ENCODE measurements around the gene INO80.
"Not testable (repeated sequence)": the region's sequence is repeated elsewhere in the genome, so short reads cannot be mapped to it uniquely, and the experiment has no call there.

The INO80 gene, protein sequence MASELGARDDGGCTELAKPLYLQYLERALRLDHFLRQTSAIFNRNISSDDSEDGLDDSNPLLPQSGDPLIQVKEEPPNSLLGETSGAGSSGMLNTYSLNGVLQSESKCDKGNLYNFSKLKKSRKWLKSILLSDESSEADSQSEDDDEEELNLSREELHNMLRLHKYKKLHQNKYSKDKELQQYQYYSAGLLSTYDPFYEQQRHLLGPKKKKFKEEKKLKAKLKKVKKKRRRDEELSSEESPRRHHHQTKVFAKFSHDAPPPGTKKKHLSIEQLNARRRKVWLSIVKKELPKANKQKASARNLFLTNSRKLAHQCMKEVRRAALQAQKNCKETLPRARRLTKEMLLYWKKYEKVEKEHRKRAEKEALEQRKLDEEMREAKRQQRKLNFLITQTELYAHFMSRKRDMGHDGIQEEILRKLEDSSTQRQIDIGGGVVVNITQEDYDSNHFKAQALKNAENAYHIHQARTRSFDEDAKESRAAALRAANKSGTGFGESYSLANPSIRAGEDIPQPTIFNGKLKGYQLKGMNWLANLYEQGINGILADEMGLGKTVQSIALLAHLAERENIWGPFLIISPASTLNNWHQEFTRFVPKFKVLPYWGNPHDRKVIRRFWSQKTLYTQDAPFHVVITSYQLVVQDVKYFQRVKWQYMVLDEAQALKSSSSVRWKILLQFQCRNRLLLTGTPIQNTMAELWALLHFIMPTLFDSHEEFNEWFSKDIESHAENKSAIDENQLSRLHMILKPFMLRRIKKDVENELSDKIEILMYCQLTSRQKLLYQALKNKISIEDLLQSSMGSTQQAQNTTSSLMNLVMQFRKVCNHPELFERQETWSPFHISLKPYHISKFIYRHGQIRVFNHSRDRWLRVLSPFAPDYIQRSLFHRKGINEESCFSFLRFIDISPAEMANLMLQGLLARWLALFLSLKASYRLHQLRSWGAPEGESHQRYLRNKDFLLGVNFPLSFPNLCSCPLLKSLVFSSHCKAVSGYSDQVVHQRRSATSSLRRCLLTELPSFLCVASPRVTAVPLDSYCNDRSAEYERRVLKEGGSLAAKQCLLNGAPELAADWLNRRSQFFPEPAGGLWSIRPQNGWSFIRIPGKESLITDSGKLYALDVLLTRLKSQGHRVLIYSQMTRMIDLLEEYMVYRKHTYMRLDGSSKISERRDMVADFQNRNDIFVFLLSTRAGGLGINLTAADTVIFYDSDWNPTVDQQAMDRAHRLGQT (N-terminal part only)

DNA sequence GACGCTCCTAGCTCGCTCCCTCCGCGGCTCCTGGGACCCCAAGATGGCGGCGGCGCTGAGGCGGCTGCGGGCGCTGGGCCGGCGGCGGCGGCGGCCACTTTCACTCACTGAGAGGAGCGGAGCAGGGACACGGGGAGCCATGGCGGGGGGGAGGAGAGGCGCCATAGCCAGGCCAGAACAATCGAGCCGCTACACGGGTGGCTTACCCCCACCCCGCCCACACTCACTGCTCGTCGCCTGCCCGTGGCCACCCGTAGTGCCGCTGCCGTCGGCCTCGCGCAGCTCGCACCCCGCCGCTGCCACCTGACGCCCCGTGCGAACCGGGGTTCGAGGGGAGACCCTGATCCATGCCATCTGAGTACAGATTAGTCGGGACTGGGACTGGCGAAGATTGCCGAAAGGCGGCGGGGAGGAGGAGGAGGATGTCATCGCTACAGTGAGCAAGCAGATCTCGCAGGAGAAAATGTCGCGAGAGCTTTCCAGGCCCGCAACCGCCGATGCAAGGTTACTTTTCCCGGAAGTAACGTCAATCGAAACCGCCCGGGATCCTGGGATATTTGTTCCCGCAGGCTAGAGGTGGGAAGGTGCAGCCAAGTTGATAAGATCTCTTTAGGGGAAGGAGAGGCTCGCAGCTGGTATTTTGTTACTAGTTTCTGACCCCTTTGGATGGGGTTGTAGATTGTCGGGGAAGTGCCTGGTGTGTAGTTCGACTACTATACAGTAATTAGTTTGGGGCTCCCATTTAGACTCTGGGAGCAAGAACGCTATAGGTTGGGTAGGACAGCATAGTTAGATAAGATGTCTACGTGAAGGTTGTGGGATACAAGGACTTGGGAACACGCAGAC is at the start of gene INO80:
Gene INO80 (minus strand): TSS at position 165 of the 846 bp plus-strand sequence. CDS start 19,970 bp downstream, outside the sequence.
- Mint-ChIP-seq H3K27me3 (no peaks in the 10 kb centered on the region), H3K9me3 (no peaks in the 10 kb centered on the region), H3K4me3 (peak within 1 kb of the TSS; percentile 98 to 100), H3K4me1 (peaks cover 28% of the 10 kb centered on the region), H3K27ac (peak within 1 kb of the TSS; percentile 100)
- peak; percentile 96 for DNase-seq
- peak; percentile 89 for ATAC-seq

DNA sequence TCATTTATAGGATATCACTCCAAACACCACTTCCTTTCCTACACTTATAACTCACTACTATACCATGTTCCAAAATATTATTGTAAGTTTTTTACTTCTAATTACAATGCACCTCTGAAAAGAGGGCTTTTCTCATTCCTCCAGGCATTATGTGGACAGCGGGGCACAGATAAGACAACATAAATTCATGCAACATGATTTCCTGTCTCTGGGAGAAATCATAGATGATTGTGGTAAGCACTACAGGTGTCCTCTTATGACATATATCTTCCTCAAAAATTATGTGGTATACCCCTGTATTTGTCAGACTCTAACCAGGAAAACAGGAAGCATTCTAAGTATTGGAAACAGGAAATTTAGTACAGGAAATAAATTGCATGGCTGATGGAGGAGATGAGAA is 45.7 kb upstream of the INO80 start:
- no peaks in the 10 kb centered on the region for H3K27me3 Mint-ChIP-seq
- no peak for ATAC-seq
- H3K27ac Mint-ChIP-seq = no peak overlapping the region
- DNase-seq = no peak
- H3K9me3 Mint-ChIP-seq = no peaks in the 10 kb centered on the region
- peaks cover 16% of the 10 kb centered on the region for H3K4me1 Mint-ChIP-seq
- H3K4me3 Mint-ChIP-seq = no peak overlapping the region

DNA sequence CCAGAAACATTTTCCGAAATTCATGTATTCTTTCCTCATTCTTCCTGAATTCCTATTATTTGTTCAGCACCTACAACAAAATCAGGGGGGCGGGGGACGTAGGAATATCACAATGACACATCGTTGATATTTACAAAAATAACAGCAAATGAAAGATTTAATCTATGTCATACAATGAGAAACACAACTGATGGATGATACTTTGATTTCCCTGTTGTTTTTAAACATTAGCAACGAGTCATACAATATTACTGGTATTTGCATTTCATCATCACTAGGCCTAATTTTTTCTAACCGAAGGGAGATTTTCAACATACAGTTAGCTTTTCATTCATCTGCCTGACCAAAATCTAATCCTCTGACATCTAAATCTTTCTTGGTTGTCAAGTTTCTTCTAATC is 45.3 kb upstream of the INO80 start:
- no peak overlapping the region for H3K4me3 Mint-ChIP-seq

DNA sequence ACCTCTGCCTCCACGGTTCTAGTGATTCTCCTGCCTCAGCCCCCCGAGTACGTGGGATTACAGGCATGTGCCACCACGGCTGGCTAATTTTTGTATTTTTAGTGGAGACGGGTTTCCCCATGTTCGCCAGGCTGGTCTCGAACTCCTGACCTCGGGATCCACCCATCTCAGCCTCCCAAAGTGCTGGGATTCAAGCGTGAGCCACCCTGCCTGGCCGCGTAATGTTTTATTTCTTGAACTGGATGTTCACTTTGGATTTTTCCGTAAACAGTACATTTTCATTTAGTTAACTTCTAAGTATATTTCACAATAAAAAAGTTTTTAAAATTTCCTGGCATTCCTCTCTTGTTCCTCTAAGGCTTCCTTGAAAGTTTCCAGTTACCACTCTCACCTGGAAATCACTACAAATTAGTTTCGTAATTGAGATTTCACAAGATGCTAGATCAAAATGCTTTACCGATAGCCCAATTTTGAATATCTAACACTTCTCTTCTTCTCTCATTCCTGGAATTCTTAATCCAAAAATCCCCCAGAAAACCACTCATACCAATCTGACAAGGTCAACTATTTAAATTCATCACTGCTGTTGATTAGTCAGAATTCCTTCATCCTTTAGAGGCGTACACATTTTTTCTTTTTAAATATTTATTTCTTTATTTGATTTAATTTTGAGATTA is 44.7 kb upstream of the INO80 start:
- no peak for ATAC-seq
- Mint-ChIP-seq H3K9me3 (no peaks in the 10 kb centered on the region), H3K27ac (no peak overlapping the region), H3K4me1 (peaks cover 16% of the 10 kb centered on the region), H3K27me3 (no peaks in the 10 kb centered on the region), H3K4me3 (no peak overlapping the region)
- no peak for DNase-seq

More for the DNA sequence above, 45.3 kb upstream of the INO80 start:
- Mint-ChIP-seq H3K4me1 (peaks cover 16% of the 10 kb centered on the region), H3K9me3 (no peaks in the 10 kb centered on the region), H3K27me3 (no peaks in the 10 kb centered on the region), H3K27ac (no peak overlapping the region)
- ATAC-seq (no peak), DNase-seq (no peak)

DNA sequence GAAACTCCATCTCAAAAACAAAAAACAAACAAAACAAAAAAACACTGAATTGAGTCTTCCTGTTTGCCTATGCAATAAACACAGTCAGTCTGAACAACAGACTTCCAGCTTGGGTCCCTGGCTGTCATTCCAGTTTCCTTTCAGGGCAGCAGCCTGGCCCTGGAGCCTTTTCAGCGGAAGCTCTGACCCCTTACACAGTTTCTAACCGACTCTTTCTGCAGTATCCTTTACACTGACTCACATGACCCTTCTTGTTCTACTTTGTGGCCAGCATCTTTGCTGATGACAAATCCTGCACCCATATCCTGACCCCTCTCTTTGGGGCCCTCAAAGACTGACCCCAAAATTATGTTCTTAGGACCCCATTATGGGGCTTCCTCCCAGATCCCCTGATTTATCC is 38.3 kb upstream of the INO80 start:
- Mint-ChIP-seq H3K9me3 (no peaks in the 10 kb centered on the region), H3K27ac (no peak overlapping the region), H3K4me3 (no peak overlapping the region), H3K4me1 (peaks cover 8% of the 10 kb centered on the region), H3K27me3 (no peaks in the 10 kb centered on the region)
- no peak for DNase-seq
- no peak for ATAC-seq

DNA sequence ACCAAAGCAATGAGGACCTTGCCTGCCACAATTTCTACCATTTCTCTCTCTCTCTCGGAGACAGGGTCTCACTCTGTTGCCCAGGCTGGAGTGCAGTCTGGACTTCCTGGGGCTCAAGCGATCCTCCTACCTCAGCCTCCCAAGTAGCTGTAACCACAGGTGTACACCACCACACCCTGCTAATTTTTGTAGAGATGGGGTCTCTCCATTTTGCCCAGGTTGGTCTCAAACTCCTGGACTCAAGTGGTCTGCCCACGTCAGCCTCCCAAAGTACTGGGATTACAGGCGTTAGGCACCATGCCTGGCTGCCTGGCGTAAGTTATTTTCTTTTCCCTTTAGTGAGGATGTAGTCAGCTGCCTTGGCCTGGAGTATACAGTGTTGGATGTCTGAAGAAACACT is 37.7 kb upstream of the INO80 start:
- no peaks in the 10 kb centered on the region for H3K9me3 Mint-ChIP-seq
- peak overlapping the region in 1 of 2 donors; percentile 10 for H3K27ac Mint-ChIP-seq
- H3K27me3 Mint-ChIP-seq = no peaks in the 10 kb centered on the region
- no peak for ATAC-seq
- no peak overlapping the region for H3K4me3 Mint-ChIP-seq
- peaks cover 8% of the 10 kb centered on the region for H3K4me1 Mint-ChIP-seq
- no peak for DNase-seq

DNA sequence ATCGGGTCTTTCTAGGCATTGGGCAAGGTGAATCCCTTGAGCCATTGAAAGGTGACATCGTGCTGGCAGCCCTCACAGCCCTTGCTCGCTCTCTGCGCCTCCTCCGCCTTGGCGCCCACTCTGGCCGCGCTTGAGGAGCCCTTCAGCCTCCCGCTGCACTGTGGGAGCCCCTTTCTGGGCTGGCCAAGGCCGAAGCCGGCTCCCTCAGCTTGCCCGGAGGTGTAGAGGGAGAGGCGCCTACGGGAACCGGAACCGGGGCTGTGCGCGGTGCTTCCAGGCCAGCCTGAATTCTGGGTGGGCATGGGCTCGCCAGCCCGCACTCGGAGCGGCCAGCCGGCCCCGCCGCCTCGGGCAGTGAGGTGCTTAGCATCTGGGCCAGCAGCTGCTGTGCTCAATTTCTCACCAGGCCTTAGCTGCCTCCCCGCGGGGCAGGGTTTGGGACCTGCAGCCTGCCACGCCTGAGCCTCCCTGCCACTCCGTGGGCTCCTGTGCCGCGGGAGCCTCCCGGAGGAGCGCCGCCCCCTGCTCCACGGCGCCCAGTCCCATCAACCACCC is 35.4 kb upstream of the INO80 start:
- DNase-seq = no peak
- H3K27me3 Mint-ChIP-seq = no peaks in the 10 kb centered on the region
- ATAC-seq = no peak
- no peaks in the 10 kb centered on the region for H3K9me3 Mint-ChIP-seq
- no peak overlapping the region for H3K4me3 Mint-ChIP-seq
- peaks cover 8% of the 10 kb centered on the region for H3K4me1 Mint-ChIP-seq
- H3K27ac Mint-ChIP-seq = no peak overlapping the region

DNA sequence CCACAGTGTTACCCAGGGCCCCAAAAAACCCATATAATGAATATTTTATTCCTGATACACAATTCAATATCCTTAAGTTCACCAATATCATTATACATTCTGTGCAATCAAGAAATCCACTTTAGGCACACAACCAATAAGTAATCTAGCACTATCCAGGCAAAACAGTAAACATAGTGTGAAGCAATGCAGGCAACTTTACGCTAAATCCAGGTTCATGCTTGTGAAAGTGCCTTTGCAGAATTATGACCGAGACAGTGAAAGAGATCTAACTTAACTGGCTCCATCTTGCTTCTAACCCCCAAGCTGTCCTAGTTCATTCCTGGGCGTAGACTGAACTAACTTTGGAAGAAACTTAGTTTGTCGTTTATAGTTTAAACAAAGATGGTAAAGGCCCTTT is 34.2 kb upstream of the INO80 start:
- peaks cover 8% of the 10 kb centered on the region for H3K4me1 Mint-ChIP-seq
- DNase-seq = no peak
- no peak overlapping the region for H3K4me3 Mint-ChIP-seq
- H3K9me3 Mint-ChIP-seq = no peaks in the 10 kb centered on the region
- H3K27ac Mint-ChIP-seq = no peak overlapping the region
- no peaks in the 10 kb centered on the region for H3K27me3 Mint-ChIP-seq
- ATAC-seq = no peak

DNA sequence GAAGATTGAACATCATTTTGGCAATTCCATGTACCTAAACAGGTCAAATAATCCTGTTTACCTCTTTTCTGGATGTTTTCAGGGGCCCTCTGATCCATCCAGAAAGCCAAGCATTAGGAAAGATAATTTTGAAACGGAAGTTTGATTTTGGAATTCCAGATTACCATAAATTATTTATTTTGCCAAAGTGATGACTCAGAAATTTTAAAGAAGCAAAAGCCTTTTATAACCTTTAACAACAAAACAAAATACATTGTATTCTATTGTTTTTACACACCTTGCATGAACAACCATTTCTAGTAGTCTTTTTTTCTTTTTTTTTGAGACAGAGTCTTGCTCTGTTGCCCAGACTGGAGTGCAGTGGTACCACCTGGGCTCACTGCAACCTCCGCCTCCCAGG is 32.0 kb upstream of the INO80 start:
- Mint-ChIP-seq H3K27ac (no peak overlapping the region), H3K27me3 (no peaks in the 10 kb centered on the region), H3K4me1 (peaks cover 8% of the 10 kb centered on the region), H3K4me3 (no peak overlapping the region), H3K9me3 (no peaks in the 10 kb centered on the region)
- no peak for ATAC-seq
- no peak for DNase-seq

DNA sequence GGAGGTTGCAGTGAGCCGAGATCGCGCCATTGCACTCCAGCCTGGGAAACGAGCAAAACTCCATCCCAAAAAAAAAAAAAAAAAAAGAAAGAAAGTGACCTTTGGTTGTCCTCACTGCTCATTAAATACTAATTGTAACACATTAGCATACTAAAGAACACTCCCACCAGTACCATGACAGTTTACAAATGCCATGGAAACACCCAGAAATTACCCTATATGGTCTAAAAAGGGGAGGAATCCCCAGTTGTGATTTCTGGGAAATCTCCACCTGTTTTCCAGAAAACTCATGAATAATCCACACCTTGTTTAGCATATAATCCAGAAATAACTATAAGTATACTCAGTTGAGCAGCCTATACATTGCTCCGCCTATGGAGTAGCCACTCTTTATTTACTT is 23.5 kb upstream of the INO80 start:
- no peaks in the 10 kb centered on the region for H3K9me3 Mint-ChIP-seq
- ATAC-seq (no peak), DNase-seq (no peak)
- no peaks in the 10 kb centered on the region for H3K27me3 Mint-ChIP-seq
- no peak overlapping the region for H3K4me3 Mint-ChIP-seq
- no peaks in the 10 kb centered on the region for H3K4me1 Mint-ChIP-seq
- H3K27ac Mint-ChIP-seq = no peak overlapping the region

DNA sequence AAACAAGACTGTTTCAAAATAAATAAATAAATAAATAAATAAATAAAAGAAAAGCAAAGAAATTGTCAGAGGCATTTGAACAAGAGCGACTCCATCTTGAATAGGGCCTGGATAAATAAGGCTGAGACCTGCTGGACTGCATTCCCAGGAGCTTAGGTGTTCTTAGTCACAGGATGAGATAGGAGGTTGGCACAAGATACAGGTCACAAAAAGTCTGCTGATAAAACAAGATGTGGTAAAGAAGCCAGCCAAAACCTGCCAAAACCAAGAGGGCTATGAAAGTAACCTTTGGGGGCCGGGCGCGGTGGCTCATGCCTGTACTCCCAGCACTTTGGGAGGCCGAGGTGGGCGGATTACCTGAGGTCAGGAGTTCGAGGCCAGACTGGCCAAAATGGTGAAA is 23.0 kb upstream of the INO80 start:
- not testable (repeated sequence) for DNase-seq, H3K27me3 Mint-ChIP-seq, ATAC-seq, H3K4me3 Mint-ChIP-seq, H3K27ac Mint-ChIP-seq, H3K9me3 Mint-ChIP-seq, H3K4me1 Mint-ChIP-seq

DNA sequence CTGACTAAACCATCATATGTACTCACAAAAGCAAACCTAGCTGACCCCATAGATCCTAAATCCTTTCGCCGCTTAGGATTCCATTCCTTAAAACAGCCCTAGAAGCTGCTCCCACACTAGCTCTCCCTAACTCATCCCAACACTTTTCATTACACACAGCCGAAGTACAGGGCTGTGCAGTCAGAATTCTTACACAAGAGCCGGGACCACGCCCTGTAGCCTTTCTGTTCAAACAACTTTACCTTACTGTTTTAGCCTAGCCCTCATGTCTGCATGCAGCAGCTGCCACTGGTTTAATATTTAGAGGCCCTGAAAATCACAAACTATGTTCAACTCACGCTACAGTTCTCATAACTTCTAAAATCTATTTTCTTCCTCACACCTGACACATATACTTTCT is 19.5 kb upstream of the INO80 start:
- ATAC-seq, H3K27me3 Mint-ChIP-seq, DNase-seq, H3K4me3 Mint-ChIP-seq, H3K9me3 Mint-ChIP-seq, H3K27ac Mint-ChIP-seq, H3K4me1 Mint-ChIP-seq: not testable (repeated sequence)

DNA sequence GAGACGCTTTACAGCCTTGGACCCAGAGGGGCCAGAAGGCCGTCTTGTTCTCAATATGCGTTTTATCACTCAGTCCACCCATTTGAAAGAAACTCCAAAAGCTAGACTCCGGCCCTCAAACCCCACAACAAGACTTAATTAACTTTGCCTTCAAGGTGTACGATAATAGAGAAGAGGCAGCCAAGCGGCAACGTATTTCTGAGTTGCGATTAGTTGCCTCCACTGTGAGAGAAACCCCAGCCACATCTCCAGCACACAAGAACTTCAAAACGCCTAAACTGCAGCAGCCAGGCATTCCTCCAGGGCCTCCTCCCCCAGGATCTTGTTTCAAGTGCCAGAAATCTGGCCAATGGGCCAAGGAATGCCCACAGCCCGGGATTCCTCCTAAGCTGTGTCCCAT is 17.4 kb upstream of the INO80 start:
- Mint-ChIP-seq H3K4me1 (no peaks in the 10 kb centered on the region), H3K9me3 (peaks cover 0 to 8% of the 10 kb centered on the region in 2 donors), H3K27ac (no peak overlapping the region), H3K4me3 (no peak overlapping the region), H3K27me3 (peaks cover 9% of the 10 kb centered on the region)
- no peak for ATAC-seq
- no peak for DNase-seq

DNA sequence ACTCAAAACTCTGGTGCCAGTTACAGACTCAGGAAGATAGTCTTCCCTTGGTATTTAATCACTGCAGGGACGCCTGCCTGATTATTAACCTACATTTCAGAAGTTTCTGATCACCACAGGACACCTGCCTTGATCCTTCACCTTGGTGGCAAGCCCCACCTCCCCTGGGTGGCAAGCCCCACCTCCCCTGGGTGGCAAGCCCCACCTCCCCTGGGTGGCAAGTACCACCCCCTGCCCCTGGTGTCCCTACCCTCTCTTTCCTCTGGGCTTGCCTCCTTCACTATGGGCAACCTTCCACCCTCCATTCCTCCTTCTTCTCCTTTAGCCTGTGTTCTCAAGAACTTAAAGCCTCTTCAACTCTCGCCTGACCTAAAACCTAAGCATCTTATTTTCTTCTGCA is 16.0 kb upstream of the INO80 start:
- H3K4me1 Mint-ChIP-seq, DNase-seq, ATAC-seq, H3K4me3 Mint-ChIP-seq, H3K27ac Mint-ChIP-seq, H3K9me3 Mint-ChIP-seq: not testable (repeated sequence)
- peaks cover 14% of the 10 kb centered on the region for H3K27me3 Mint-ChIP-seq
